Measurements from ENCODE around the gene RAPGEF5. TPM values are rescaled to one million over a fixed set of nuclear protein-coding genes. Genes with fewer than 3 reads are reported as not detected.
A peak's percentile ranks its signal among the peaks of the same experiment; 100 is the strongest.

Gene RAPGEF5
- total RNA-seq, 1 experiment from 2014 or later: 13.3 TPM

- no peak overlapping the region for H4K5ac ChIP-seq (ENCODE audit: insufficient read length, low read depth, low read length)
- H3K23ac ChIP-seq (ENCODE audit: insufficient read length, low read depth, low read length): no peak overlapping the region
- H2BK20ac ChIP-seq (ENCODE audit: low read depth, low read length, poor library complexity, severe bottlenecking): no peak overlapping the region
- H4K91ac ChIP-seq (ENCODE audit: insufficient read length, low read depth, low read length): no peak overlapping the region
- no peak overlapping the region for H3K4me2 ChIP-seq (ENCODE audit: insufficient read depth, insufficient read length, low read length)
- no peak overlapping the region for H2BK12ac ChIP-seq (ENCODE audit: insufficient read length, low read depth, low read length)
- no peak overlapping the region for H2BK5ac ChIP-seq (ENCODE audit: insufficient read length, low read length)
- no peaks in the 10 kb centered on the region for H3K4me1 ChIP-seq (ENCODE audit: insufficient read depth, low read length)
- no peak overlapping the region for H3K27ac ChIP-seq (ENCODE audit: insufficient read length, low read depth, low read length)
- H3K9ac ChIP-seq (ENCODE audit: extremely low read depth, insufficient read length, low read length): no peak overlapping the region
- H4K20me1 ChIP-seq (ENCODE audit: control insufficient read depth, insufficient read depth, insufficient read length): no peaks in the 10 kb centered on the region
- no peaks in the 10 kb centered on the region for H3K23me2 ChIP-seq (ENCODE audit: insufficient read length, low read depth, low read length, poor library complexity, severe bottlenecking)
- peak overlapping the region in 1 of 3 experiments; percentile 2; a peak in 1 of 7 replicates for H3K27ac Mint-ChIP-seq
- H3T11ph ChIP-seq (ENCODE audit: low read length): no peak overlapping the region
- TF ChIP-seq, protein P1, sequence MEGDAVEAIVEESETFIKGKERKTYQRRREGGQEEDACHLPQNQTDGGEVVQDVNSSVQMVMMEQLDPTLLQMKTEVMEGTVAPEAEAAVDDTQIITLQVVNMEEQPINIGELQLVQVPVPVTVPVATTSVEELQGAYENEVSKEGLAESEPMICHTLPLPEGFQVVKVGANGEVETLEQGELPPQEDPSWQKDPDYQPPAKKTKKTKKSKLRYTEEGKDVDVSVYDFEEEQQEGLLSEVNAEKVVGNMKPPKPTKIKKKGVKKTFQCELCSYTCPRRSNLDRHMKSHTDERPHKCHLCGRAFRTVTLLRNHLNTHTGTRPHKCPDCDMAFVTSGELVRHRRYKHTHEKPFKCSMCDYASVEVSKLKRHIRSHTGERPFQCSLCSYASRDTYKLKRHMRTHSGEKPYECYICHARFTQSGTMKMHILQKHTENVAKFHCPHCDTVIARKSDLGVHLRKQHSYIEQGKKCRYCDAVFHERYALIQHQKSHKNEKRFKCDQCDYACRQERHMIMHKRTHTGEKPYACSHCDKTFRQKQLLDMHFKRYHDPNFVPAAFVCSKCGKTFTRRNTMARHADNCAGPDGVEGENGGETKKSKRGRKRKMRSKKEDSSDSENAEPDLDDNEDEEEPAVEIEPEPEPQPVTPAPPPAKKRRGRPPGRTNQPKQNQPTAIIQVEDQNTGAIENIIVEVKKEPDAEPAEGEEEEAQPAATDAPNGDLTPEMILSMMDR (conservative IDR thresholded peaks at IDR 0.05): peak; percentile 25; the same call in 1 of the 3 replicates
- no peak overlapping the region for H2BK120ac ChIP-seq (ENCODE audit: low read depth, low read length, poor library complexity, severe bottlenecking)
- no peak overlapping the region for H2AK5ac ChIP-seq (ENCODE audit: insufficient read length, low read length)
- no peaks in the 10 kb centered on the region for H3K79me2 ChIP-seq (ENCODE audit: insufficient read depth, low read length)
- no peaks in the 10 kb centered on the region for H3K9me3 ChIP-seq (ENCODE audit: control insufficient read depth, low read depth, low read length)
- peaks cover 8 to 20% (median 13%) of the 10 kb centered on the region in 3 experiments; a peak in 6 of 7 replicates for H3K36me3 Mint-ChIP-seq (ENCODE audit: insufficient read depth in 1 of 3, low read depth in 3 of 3)
- no peak overlapping the region for H3K18ac ChIP-seq (ENCODE audit: insufficient read length, low read depth, low read length)
- no peaks in the 10 kb centered on the region for H3K9me3 Mint-ChIP-seq
- no peak overlapping the region for H3K4ac ChIP-seq (ENCODE audit: low read depth, low read length)
- H2BK15ac ChIP-seq (ENCODE audit: low read depth, low read length): no peak overlapping the region
- H3K56ac ChIP-seq (ENCODE audit: insufficient read length, low read depth, low read length): no peak overlapping the region
- no peak overlapping the region for H4K8ac ChIP-seq (replicated peaks; ENCODE audit: insufficient read length, low read depth, low read length)
- H3K14ac ChIP-seq (ENCODE audit: insufficient read depth, low read length): no peak overlapping the region
- peaks cover 4 to 6% of the 10 kb centered on the region in 2 experiments; a peak in 1 of 4 replicates for H3K4me1 Mint-ChIP-seq
- DNase-seq: no peak
- H3K4me3 Mint-ChIP-seq: no peak overlapping the region
- H2AFZ ChIP-seq (ENCODE audit: low read length): no peak overlapping the region
- H3K27me3 ChIP-seq (ENCODE audit: insufficient read depth, low read length): no peaks in the 10 kb centered on the region
- H3K27me3 Mint-ChIP-seq (ENCODE audit: low read depth): no peaks in the 10 kb centered on the region
- H3K79me1 ChIP-seq (ENCODE audit: insufficient read depth, low read depth, low read length, poor library complexity, severe bottlenecking): no peaks in the 10 kb centered on the region
These were observed 60.0 kb downstream of the RAPGEF5 start for GRCh38 chr7:22296916-22297315.

Data from H9 (cell line).